Measurements from ENCODE around the gene CYB5A. TPM values are rescaled to one million over a fixed set of nuclear protein-coding genes. Genes with fewer than 3 reads are reported as not detected.

CYB5A gene
- total and polyA plus RNA-seq, 7 donors: 13.4 to 35.6 (median 27.0) TPM

- no peaks in the 10 kb centered on the region for H3K27me3 ChIP-seq (ENCODE audit: insufficient read depth in 3 of 3, low read length in 2 of 3)
- DNase-seq (no peak), ATAC-seq (peak in 1 of 4 donors; percentile 11)
- intact Hi-C loops (cut with DNase I): loop anchor here (5.0 to 10.0 kb wide), 3 partner anchors 144 to 206 kb away; partner anchors contain the start of genes CNDP2 (in 2 of the 2), FBXO15 (in 2 of the 2) and TIMM21 (in 2 of the 2)
- H3K27ac ChIP-seq: no peak overlapping the region
- no peaks in the 10 kb centered on the region for H3K9me3 ChIP-seq
- WGBS, 3 donors: 19 to 22% (median 21%) methylated on average over 57 of the region's 57 CpGs
- no peak for TF ChIP-seq CTCF (IDR thresholded peaks at IDR 0.05)
- no peaks in the 10 kb centered on the region for H3K4me1 ChIP-seq
- no peaks in the 10 kb centered on the region for H3K36me3 ChIP-seq (ENCODE audit: insufficient read depth in 1 of 2, low read depth in 1 of 2)
- peak overlapping the region; percentile 95 for H3K4me3 ChIP-seq
Observed at GRCh38 chr18:74290794-74291471, 830 bp downstream of the CYB5A start.

GRCh38 chr18:74290021-74290420, 1.7 kb downstream of the CYB5A start:
- H3K9me3 ChIP-seq: no peaks in the 10 kb centered on the region
- H3K27ac ChIP-seq: peak overlapping the region; percentile 16
- intact Hi-C loops (cut with DNase I): loop anchor here (5.0 to 10.0 kb wide), 3 partner anchors 143 to 207 kb away; partner anchors contain the start of genes CNDP2 (in 2 of the 2), FBXO15 (in 2 of the 2) and TIMM21 (in 2 of the 2)
- H3K4me1 ChIP-seq: peaks cover 3% of the 10 kb centered on the region
- no peak for TF ChIP-seq CTCF (IDR thresholded peaks at IDR 0.05)
- DNase-seq (no peak), ATAC-seq (no peak)
- no peaks in the 10 kb centered on the region for H3K36me3 ChIP-seq (ENCODE audit: insufficient read depth in 1 of 2, low read depth in 1 of 2)
- no peaks in the 10 kb centered on the region for H3K27me3 ChIP-seq (ENCODE audit: insufficient read depth in 3 of 3, low read length in 2 of 3)
- 91 to 94% (median 94%) methylated on average over 7 of the region's 7 CpGs for WGBS, 3 donors
- H3K4me3 ChIP-seq: no peak overlapping the region

- peaks cover 12% of the 10 kb centered on the region for H3K4me1 ChIP-seq
- H3K9me3 ChIP-seq: no peaks in the 10 kb centered on the region
- no peak overlapping the region for H3K4me3 ChIP-seq
- H3K27ac ChIP-seq: no peak overlapping the region
- H3K27me3 ChIP-seq (ENCODE audit: insufficient read depth in 3 of 3, low read length in 2 of 3): no peaks in the 10 kb centered on the region
- intact Hi-C loops (cut with DNase I): no loop called here
- ATAC-seq (no peak), DNase-seq (no peak)
- no peaks in the 10 kb centered on the region for H3K36me3 ChIP-seq (ENCODE audit: insufficient read depth in 1 of 2, low read depth in 1 of 2)
- 59 to 75% (median 67%) methylated on average over 3 of the region's 3 CpGs for WGBS, 3 donors
- TF ChIP-seq CTCF (IDR thresholded peaks at IDR 0.05): no peak
Observed at GRCh38 chr18:74289137-74289536, 2.6 kb downstream of the CYB5A start.

- Histone ChIP-seq H3K4me3 (peak overlapping the region; percentile 5), H3K27me3 (ENCODE audit: insufficient read depth in 3 of 3, low read length in 2 of 3) (no peaks in the 10 kb centered on the region), H3K4me1 (peaks cover 16% of the 10 kb centered on the region), H3K9me3 (no peaks in the 10 kb centered on the region), H3K27ac (no peak overlapping the region), H3K36me3 (ENCODE audit: insufficient read depth in 1 of 2, low read depth in 1 of 2) (no peaks in the 10 kb centered on the region)
- ATAC-seq: no peak
- TF ChIP-seq CTCF (IDR thresholded peaks at IDR 0.05): no peak
- no peak for DNase-seq
- intact Hi-C loops (cut with DNase I): no loop called here
- 80 to 86% (median 82%) methylated on average over 9 of the region's 9 CpGs for WGBS, 3 donors
Observed at GRCh38 chr18:74288730-74289129, 3.0 kb downstream of the CYB5A start.
